ENCODE results near the gene PLS3. TPM values are rescaled to one million over a fixed set of nuclear protein-coding genes. Genes with fewer than 3 reads are reported as not detected.

PLS3 gene
- total RNA-seq, 1 donor from 2014 or later: 17.8 TPM

DNA sequence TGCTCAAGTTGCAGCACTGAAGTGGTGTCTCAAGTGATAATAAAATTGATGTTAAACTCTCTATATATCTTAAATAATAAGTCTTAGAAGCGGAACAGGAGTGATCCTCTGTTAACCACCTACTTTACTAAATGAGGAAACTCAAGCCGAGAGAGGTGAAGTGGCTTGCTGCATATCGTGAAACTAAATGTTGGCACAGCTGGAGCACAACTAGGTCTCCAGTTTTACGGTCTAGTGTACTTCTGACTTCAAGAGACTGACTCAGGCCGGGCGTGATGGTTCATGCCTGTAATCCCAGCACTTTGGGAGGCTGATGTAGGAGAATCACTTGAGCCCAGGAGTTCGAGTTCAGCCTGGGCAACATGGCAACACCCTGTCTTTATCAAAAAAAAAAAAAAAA is 35.5 kb upstream of the PLS3 start:
- DNase-seq: no peak
- Mint-ChIP-seq H3K27me3 (ENCODE audit: unreplicated experiment) (no peaks in the 10 kb centered on the region), H3K36me3 (ENCODE audit: unreplicated experiment) (no peaks in the 10 kb centered on the region), H3K4me3 (ENCODE audit: unreplicated experiment) (no peak overlapping the region), H3K9me3 (ENCODE audit: unreplicated experiment) (no peaks in the 10 kb centered on the region), H3K27ac (ENCODE audit: unreplicated experiment) (no peak overlapping the region), H3K4me1 (ENCODE audit: low read depth, unreplicated experiment) (no peaks in the 10 kb centered on the region)
- TF ChIP-seq CTCF (IDR thresholded peaks at IDR 0.05; ENCODE audit: partially characterized antibody, unreplicated experiment): no peak

DNA sequence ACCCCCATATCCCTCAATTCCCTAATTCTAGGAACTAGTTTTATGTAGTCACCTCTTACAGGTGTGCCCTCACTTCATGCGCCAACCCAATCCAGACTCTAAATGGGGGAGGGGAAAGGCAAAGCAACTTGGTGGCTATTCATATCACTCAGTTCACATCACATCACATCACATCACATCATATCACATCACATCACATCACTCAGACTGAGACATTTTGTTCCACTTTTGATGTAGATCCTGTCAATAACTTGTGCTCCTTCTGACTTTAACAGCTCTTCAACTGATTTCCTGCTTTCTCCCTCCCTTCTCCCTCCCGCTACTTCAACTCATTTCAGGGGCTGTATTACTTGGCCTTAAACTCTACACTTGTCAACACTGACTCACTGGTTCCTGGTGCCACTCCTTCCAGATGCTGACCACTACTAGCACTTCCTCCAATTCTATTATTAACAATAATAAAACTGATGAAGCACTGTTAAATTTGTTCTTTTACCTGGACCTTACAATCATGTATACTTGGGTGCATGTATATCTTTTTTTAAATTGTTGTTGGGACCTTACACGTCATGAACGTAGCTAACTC is 29.1 kb upstream of the PLS3 start:
- no peak for TF ChIP-seq CTCF (IDR thresholded peaks at IDR 0.05; ENCODE audit: partially characterized antibody, unreplicated experiment)
- no peak for DNase-seq
- H3K4me3 Mint-ChIP-seq (ENCODE audit: unreplicated experiment): no peak overlapping the region
- H3K27ac Mint-ChIP-seq (ENCODE audit: unreplicated experiment): no peak overlapping the region
- no peaks in the 10 kb centered on the region for H3K9me3 Mint-ChIP-seq (ENCODE audit: unreplicated experiment)
- H3K4me1 Mint-ChIP-seq (ENCODE audit: low read depth, unreplicated experiment): no peaks in the 10 kb centered on the region
- no peaks in the 10 kb centered on the region for H3K36me3 Mint-ChIP-seq (ENCODE audit: unreplicated experiment)
- no peaks in the 10 kb centered on the region for H3K27me3 Mint-ChIP-seq (ENCODE audit: unreplicated experiment)

DNA sequence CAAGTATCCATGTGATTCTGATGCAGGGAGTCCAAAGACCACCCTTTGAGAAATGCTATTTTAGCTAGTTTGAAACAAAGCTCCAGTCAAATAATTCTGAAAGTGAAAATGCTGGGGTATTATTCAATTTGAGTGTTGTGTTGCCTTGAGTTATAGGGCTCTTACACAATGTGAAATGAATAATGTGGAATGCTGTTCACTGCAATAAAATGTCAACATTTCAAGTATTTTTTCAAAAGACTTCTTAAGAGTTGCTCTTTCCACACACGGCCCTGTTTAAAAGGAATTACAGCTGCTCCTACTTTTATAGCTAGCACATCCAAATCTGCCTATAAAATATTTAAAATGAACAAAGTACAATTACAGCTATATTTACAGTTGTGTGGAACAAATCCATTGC is 27.5 kb upstream of the PLS3 start:
- TF ChIP-seq CTCF (IDR thresholded peaks at IDR 0.05; ENCODE audit: partially characterized antibody, unreplicated experiment): no peak
- no peak overlapping the region for H3K4me3 Mint-ChIP-seq (ENCODE audit: unreplicated experiment)

DNA sequence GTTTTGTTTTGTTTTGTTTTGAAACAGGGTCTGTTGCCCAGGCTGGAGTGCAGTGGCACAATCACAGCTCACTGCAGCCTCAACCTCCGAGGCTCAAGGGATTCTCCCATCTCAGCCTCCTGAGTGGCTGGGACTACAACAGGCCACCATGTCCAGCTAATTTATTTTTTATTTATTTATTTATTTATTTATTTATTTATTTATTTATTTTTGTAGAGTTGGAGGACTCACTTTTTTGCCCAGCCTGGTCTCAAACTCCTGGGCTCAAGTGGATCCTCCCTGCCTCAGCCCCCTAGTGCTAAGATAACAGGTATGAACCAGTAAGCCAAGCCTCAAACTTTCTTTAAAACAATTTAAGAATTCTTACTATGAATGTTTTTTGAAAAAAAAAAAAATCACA is 26.6 kb upstream of the PLS3 start:
- H3K27ac Mint-ChIP-seq (ENCODE audit: unreplicated experiment): no peak overlapping the region
- no peaks in the 10 kb centered on the region for H3K4me1 Mint-ChIP-seq (ENCODE audit: low read depth, unreplicated experiment)
- DNase-seq: no peak
- TF ChIP-seq CTCF (IDR thresholded peaks at IDR 0.05; ENCODE audit: partially characterized antibody, unreplicated experiment): no peak
- H3K36me3 Mint-ChIP-seq (ENCODE audit: unreplicated experiment): no peaks in the 10 kb centered on the region
- H3K4me3 Mint-ChIP-seq (ENCODE audit: unreplicated experiment): no peak overlapping the region
- no peaks in the 10 kb centered on the region for H3K27me3 Mint-ChIP-seq (ENCODE audit: unreplicated experiment)
- no peaks in the 10 kb centered on the region for H3K9me3 Mint-ChIP-seq (ENCODE audit: unreplicated experiment)

More for the DNA sequence above, 27.5 kb upstream of the PLS3 start:
- Mint-ChIP-seq H3K27me3 (ENCODE audit: unreplicated experiment) (no peaks in the 10 kb centered on the region), H3K36me3 (ENCODE audit: unreplicated experiment) (no peaks in the 10 kb centered on the region), H3K27ac (ENCODE audit: unreplicated experiment) (no peak overlapping the region), H3K4me1 (ENCODE audit: low read depth, unreplicated experiment) (no peaks in the 10 kb centered on the region), H3K9me3 (ENCODE audit: unreplicated experiment) (no peaks in the 10 kb centered on the region)
- no peak for DNase-seq

DNA sequence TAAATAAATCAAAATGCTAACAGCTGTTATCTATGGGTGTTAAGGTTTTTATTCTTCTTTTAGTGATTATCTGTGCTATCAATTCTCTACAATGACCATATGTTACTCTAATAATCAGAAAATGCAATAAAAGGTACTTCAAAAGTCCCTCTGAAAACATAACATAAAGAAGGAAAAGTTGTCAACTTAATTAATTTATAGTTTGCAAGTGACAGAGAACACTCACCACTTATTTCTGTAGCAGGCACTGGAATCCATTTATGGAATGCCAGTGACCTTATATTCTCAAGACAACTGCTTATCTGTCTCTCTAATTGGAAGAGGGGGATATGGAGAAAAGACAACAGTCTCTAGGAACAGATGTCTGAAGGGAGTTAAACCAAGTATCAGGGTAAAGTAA is 25.6 kb upstream of the PLS3 start:
- Mint-ChIP-seq H3K9me3 (ENCODE audit: unreplicated experiment) (no peaks in the 10 kb centered on the region), H3K27me3 (ENCODE audit: unreplicated experiment) (no peaks in the 10 kb centered on the region), H3K27ac (ENCODE audit: unreplicated experiment) (no peak overlapping the region), H3K4me3 (ENCODE audit: unreplicated experiment) (no peak overlapping the region), H3K36me3 (ENCODE audit: unreplicated experiment) (no peaks in the 10 kb centered on the region), H3K4me1 (ENCODE audit: low read depth, unreplicated experiment) (no peaks in the 10 kb centered on the region)
- no peak for DNase-seq
- TF ChIP-seq CTCF (IDR thresholded peaks at IDR 0.05; ENCODE audit: partially characterized antibody, unreplicated experiment): no peak
